ENCODE measurements around the gene PLOD3.

DNA sequence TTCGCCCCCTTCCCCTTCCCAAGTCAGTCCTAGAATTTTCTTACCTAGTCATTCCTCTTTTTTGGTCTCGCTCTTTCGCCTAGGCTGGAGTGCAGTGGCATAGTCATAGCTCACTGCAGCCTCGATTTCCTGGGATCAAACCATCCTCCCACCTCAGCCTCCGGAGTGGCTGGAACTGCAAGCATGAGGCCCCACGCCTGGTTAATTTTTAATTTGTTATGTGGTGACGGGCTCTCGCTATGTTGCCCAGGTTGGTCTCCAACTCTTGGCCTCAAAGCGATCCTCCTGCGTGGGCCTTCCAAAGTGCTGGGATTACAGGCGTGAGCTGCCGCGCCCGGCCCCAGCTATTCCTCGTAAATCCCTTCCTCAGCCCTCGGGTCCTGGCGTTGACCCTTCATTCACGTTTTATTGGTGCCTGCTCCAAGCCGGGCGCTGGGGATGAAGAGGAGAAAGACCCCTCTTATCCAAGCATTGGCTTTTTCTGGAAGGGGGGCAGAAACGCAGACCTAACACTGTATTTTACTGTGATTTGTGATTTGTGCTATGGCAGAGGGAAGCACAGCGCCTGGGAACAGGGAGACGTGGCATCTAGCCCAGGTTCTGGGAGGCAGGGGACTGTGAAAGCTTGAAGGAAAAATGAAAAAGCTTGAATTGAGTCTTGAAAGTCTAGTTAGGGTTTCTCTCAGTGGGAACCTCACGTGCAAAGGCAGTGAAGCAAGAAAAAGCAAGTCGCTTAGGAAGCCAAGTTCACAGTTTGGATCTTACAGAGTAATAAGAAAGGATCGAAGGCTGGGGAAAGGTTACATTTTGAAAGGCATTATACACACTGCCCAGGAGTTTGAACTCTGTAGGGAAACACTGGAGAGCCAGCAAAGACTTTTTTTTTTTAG, 1.1 kb upstream of the PLOD3 start:
- TF ChIP-seq, protein P1, sequence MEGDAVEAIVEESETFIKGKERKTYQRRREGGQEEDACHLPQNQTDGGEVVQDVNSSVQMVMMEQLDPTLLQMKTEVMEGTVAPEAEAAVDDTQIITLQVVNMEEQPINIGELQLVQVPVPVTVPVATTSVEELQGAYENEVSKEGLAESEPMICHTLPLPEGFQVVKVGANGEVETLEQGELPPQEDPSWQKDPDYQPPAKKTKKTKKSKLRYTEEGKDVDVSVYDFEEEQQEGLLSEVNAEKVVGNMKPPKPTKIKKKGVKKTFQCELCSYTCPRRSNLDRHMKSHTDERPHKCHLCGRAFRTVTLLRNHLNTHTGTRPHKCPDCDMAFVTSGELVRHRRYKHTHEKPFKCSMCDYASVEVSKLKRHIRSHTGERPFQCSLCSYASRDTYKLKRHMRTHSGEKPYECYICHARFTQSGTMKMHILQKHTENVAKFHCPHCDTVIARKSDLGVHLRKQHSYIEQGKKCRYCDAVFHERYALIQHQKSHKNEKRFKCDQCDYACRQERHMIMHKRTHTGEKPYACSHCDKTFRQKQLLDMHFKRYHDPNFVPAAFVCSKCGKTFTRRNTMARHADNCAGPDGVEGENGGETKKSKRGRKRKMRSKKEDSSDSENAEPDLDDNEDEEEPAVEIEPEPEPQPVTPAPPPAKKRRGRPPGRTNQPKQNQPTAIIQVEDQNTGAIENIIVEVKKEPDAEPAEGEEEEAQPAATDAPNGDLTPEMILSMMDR (IDR thresholded peaks at IDR 0.05; ENCODE audit: low read length) = no peak
- TF ChIP-seq EZH2 (IDR thresholded peaks at IDR 0.05; ENCODE audit: borderline replicate concordance, low read length) = no peak
